A673 (cell line): ENCODE data around the gene ARHGEF7. TPM values are rescaled to one million over a fixed set of nuclear protein-coding genes. Genes with fewer than 3 reads are reported as not detected.

Source experiments
- BruUV-seq: library from RNA; stranded (reverse); fragments of 400-500 nt; replicated peaks from 2 replicates; lab custom pipeline; 2021; lab: Mats Ljungman, UMichigan
- CTCF ChIA-PET: fragments of 300-600 bp; sonication (Branson Sonifier 250); formaldehyde crosslinking; loops from one replicate; lab custom pipeline; 2022; ENCODE audit warnings: antibody characterized with exemption; lab: Charles Lee
- POLR2A ChIA-PET: fragments of 300-600 bp; sonication (Branson Sonifier 250); formaldehyde crosslinking; loops from one replicate; lab custom pipeline; 2022; ENCODE audit warnings: antibody characterized with exemption; ENCODE audit not compliant: low non-redundant PET; lab: Charles Lee
- DNase-seq: peaks from one replicate; pipeline ENCODE4 v3.0.0-alpha.2; 2015; ENCODE audit warnings: low spot score
- H3K27ac ChIP-seq: fragments of 200-600 bp; sonication (generic); 2 replicates; pipeline ENCODE4 v1.5.1; 2016; ENCODE audit warnings: mixed run types, low read depth, mild to moderate bottlenecking, mixed read lengths, antibody characterized with exemption, low read length; ENCODE audit not compliant: poor library complexity, severe bottlenecking
- H3K27me3 ChIP-seq: fragments of 200-600 bp; sonication (generic); replicated peaks from 2 replicates; pipeline ENCODE4 v1.6.1; 2017; ENCODE audit warnings: mixed run types, low read depth, mild to moderate bottlenecking, mixed read lengths, antibody characterized with exemption, low read length; ENCODE audit not compliant: insufficient read depth, poor library complexity
- H3K36me3 ChIP-seq: fragments of 200-600 bp; sonication (generic); 2 replicates; pipeline ENCODE4 v1.6.1; 2016; ENCODE audit warnings: mixed run types, mild to moderate bottlenecking, mixed read lengths, antibody characterized with exemption, low read length; ENCODE audit not compliant: insufficient read depth, poor library complexity, severe bottlenecking
- H3K4me1 ChIP-seq: fragments of 200-600 bp; sonication (generic); 2 replicates; pipeline ENCODE4 v1.6.1; 2017; ENCODE audit warnings: mixed run types, mild to moderate bottlenecking, mixed read lengths, antibody characterized with exemption, low read length; ENCODE audit not compliant: insufficient read depth, poor library complexity, severe bottlenecking
- H3K4me3 ChIP-seq: fragments of 200-600 bp; sonication (generic); 2 replicates; pipeline ENCODE4 v1.5.1; 2016; ENCODE audit warnings: low read depth, mixed run types, mild to moderate bottlenecking, mixed read lengths, low read length; ENCODE audit not compliant: poor library complexity, severe bottlenecking
- H3K9me3 ChIP-seq: fragments of 200-600 bp; sonication (generic); 2 replicates; pipeline ENCODE4 v1.6.1; 2016; ENCODE audit warnings: mixed run types, low read depth, mild to moderate bottlenecking, mixed read lengths, antibody characterized with exemption, low read length; ENCODE audit not compliant: poor library complexity, severe bottlenecking
- EZH2 ChIP-seq: fragments of 200-600 bp; sonication (generic); IDR thresholded peaks from 2 replicates; pipeline ENCODE4 v1.6.1; 2017; ENCODE audit warnings: borderline replicate concordance, low read depth, mild to moderate bottlenecking, mixed read lengths, antibody characterized with exemption, low read length; ENCODE audit not compliant: poor library complexity, severe bottlenecking
- intact Hi-C: fragments of 100-400 bp; cut with micrococcal nuclease; formaldehyde crosslinking; loops from one replicate; pipeline ENCODE4 v1.10.0; 2022; ENCODE audit not compliant: unreplicated experiment
- total RNA-seq: library from RNA; stranded (reverse); gene quantifications from 2 replicates; pipeline ENCODE4 v1.2.3, GENCODE V29; 2021
- TF ChIP-seq, protein P1 (sequence below): fragments of 300-800, 200-600 bp; sonication (generic); conservative IDR thresholded peaks from 2 replicates; pipeline ENCODE4 v1.5.1; 2017; ENCODE audit warnings: low read depth, mild to moderate bottlenecking, antibody characterized with exemption, low read length, moderate library complexity, mixed read lengths

The ARHGEF7 gene
- total RNA-seq, 1 experiment from 2014 or later, result 39.9 TPM

GRCh38 chr13:111166882-111167675 lies 52.0 kb downstream of the ARHGEF7 start:
- POLR2A ChIA-PET, result no interaction called here
- CTCF ChIA-PET, result no interaction called here
- H3K4me1 ChIP-seq, result no peaks in the 10 kb centered on the region
- no peaks in the 10 kb centered on the region for H3K9me3 ChIP-seq
- TF ChIP-seq, protein P1, sequence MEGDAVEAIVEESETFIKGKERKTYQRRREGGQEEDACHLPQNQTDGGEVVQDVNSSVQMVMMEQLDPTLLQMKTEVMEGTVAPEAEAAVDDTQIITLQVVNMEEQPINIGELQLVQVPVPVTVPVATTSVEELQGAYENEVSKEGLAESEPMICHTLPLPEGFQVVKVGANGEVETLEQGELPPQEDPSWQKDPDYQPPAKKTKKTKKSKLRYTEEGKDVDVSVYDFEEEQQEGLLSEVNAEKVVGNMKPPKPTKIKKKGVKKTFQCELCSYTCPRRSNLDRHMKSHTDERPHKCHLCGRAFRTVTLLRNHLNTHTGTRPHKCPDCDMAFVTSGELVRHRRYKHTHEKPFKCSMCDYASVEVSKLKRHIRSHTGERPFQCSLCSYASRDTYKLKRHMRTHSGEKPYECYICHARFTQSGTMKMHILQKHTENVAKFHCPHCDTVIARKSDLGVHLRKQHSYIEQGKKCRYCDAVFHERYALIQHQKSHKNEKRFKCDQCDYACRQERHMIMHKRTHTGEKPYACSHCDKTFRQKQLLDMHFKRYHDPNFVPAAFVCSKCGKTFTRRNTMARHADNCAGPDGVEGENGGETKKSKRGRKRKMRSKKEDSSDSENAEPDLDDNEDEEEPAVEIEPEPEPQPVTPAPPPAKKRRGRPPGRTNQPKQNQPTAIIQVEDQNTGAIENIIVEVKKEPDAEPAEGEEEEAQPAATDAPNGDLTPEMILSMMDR, result no peak
- TF ChIP-seq EZH2, result no peak
- intact Hi-C loops, result no loop called here
- DNase-seq, result no peak
- BruUV-seq, result no TSS peak
- H3K27me3 ChIP-seq, result no peaks in the 10 kb centered on the region
- H3K36me3 ChIP-seq, result no peaks in the 10 kb centered on the region
- H3K4me3 ChIP-seq, result no peak overlapping the region
- no peak overlapping the region for H3K27ac ChIP-seq

GRCh38 chr13:111168107-111168506 lies 53.0 kb downstream of the ARHGEF7 start:
- TF ChIP-seq EZH2, result no peak
- TF ChIP-seq, protein P1, result no peak
- BruUV-seq, result no TSS peak
- Histone ChIP-seq H3K4me1 (no peaks in the 10 kb centered on the region), H3K27ac (no peak overlapping the region), H3K9me3 (no peaks in the 10 kb centered on the region), H3K36me3 (no peaks in the 10 kb centered on the region), H3K4me3 (no peak overlapping the region), H3K27me3 (no peaks in the 10 kb centered on the region)
- ChIA-PET POLR2A (no interaction called here), CTCF (no interaction called here)
- intact Hi-C loops, result no loop called here
- no peak for DNase-seq

DNA sequence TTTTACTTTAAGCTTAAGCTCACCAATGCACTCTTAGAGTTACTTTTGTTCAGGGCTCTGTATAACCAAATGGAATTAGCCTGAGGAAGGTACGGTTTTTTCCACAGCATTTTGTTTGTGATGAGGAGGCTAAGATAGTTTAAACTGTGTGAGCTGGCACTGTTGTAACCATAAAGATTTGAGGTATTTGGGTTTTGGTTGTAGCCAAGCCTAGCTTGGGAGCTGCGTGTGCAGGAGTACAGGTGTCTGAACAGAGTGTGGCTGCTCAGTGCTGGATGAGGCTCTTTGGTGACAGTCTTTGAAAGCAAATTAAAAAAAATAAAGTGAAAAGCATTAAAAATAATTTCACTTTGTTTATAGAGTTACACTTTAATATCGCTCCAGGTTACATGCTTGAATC lies 56.0 kb downstream of the ARHGEF7 start:
- CTCF ChIA-PET, result no interaction called here
- TF ChIP-seq, protein P1, result no peak
- TF ChIP-seq EZH2, result no peak
- Histone ChIP-seq H3K27me3 (no peaks in the 10 kb centered on the region), H3K9me3 (no peaks in the 10 kb centered on the region), H3K4me1 (no peaks in the 10 kb centered on the region), H3K27ac (no peak overlapping the region), H3K36me3 (no peaks in the 10 kb centered on the region), H3K4me3 (no peak overlapping the region)
- BruUV-seq, result no TSS peak
- DNase-seq, result no peak
- POLR2A ChIA-PET, result no interaction called here
- intact Hi-C loops, result no loop called here
